ENCODE results near the gene WLS.

WLS gene

DNA sequence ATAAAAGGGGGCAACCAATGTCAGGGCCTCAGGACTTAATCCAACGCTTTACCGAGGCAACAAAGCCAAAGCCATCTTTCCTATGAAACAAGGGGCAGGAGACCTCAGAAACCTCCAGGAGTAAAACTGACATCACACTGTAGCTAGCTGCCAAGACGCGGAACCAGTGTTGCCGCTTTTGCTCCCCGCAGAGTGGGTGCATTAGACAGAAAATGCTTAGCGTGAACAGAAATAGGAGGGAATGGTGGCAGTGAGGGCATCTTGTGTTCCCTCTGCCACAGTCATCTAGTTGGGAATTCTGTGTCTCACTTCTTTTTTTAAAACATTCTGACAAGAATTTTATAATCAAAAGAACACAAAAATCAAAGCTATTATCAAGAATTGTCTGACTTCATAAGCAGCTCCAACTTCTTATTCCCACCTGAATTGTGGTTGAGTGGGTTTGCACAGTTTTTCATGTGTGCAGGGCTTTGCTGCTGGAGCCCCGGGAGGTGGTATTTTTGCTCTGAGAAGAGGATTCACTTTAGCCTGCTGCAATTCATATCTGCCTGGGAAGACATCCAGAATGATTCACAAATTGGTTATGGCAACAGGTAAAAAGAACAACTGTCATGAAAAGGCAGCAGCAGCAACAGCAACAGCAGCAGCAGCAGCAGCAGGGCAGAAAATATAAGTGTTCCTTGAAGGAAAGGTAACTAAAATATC is 99.7 kb downstream of the WLS start:
- no peak for DNase-seq (ENCODE audit: low spot score)

DNA sequence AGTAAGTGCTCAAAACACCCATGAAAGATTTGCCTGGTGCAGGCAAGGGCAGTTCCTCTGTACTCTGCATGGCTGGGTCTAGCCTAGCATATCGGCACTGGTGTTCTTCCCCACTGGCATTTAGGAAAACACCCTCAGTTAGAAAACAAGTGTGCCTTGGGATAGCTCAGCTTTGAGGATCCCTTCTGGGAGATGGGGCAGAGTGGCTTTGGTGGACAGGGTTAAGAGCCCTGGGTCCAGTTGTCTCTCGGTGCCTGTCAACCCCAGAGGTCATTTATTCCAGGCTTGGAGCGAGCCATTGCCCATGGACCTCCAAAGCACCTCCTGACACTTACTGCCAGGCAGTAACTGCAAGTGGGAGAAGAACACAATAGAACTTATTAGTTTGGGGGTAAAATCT is 101.1 kb downstream of the WLS start:
- no peak for DNase-seq (ENCODE audit: low spot score)

DNA sequence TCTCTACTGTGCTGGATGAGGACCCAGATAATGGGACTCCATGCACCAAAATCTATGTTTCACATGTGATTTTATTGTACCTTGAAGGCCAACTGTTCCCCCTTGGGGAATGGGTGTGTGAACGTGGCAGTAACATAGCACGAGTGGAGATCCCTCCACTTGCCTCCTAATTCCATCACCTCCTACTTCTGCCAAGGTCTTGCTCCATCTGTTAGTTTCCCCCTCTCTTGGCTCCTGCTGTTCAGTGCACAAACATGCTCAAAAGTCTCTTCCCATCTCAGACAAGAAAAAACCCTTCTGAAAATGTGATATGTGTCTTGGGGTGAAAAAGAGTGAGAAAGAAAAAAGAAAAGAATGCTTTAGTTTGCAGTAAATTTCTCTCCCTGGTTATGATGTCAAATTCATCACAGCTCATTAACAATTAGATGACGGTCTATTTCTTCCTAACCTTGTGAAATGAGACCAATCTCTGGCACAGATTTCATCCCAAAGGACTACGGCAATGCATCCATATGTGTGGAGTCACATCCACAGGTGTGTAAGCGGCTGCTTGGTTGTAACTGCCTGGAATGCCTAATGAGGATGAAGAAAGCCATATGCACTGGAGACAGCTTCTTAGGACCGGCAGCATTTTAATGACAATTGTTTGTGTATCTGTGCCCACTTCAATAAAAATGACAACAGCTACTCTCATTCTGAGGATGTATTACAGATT is 102.6 kb downstream of the WLS start:
- no peak for DNase-seq (ENCODE audit: low spot score)

DNA sequence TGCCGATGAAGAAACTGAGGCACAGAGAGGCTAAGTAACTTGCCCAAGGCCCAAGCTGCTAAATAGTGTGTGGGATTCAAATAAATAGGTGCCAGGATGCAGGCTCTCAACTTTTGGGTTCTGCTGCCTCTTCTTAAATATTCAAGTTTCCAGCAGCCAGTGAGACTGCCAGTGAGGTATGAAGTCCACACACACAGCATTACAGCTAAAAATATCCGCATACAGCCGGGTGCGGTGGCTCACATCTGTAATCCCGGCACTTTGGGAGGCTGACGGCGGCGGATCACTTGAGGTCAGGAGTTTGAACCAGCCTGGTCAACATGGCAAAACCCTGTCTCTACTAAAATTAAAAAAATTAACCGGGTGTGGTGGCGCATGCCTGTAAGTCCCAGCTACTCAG is 103.5 kb downstream of the WLS start:
- DNase-seq (ENCODE audit: low spot score) = no peak

DNA sequence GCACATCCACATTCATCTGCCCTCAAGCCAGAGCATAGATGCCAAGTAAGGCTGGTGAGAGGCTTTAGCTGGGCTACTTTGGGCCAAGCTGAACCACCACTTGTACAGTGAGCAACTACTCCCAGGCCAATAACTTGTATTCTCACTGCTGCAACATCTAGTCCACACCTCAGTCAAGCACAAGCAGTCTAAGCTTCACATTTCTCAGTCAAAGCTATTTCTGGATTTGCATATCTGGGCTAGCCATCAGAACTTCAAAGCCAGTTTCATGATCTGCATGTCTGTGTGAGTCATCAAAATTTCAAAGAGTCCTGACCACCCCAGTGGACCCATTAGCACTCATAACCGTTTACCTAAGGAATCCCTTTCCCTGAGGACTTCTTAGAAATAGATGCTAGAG is 104.2 kb downstream of the WLS start:
- DNase-seq (ENCODE audit: low spot score) = no peak

DNA sequence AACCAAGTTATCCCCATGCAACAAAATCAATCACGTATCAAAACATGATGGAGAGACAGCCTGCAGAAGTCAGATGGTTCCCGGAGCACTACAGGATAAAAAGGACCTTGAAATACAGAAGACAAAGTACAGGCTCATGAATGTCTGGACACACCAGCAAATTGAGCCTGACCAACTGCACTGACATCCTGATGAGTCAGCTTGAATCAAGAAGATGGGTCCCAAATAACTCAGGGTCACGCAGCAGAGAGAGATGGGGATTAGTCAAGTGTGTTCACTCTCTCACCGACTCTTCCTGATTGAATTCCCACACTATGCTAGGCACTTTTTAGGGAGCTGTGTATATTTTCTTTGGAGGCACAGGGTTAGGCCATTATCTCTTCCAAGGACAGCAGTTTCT is 110.8 kb downstream of the WLS start:
- DNase-seq (ENCODE audit: low spot score) = no peak

DNA sequence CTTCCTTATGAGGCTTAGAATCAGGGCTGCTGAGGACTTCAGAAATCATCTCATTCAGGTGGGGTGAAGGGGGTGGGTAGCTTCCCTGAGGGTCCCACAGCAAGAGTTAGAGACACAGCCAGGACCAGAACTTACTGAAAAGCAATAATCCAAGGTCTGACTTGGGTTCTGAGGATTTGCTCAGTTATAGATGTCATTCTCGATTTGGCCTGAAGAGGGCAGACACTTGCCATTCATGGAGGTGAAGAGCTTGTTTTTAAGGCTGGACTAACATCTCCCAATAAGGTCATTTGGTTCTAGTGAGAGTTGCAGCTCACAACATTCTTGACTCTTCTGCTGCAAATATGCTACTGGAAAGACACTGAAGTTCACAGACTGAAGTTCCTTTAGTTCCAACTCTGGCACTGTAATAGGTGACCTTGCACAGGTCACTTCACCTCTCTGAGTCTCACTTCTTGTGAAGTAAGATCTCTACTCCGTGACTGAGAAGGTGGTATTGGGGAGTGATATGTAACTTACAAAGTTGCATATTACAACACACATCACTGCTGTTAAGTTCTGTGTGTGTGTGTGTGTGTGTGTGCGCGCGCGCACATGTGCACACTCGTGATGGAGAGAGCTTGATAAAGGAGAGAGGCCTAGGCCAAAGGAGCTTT is 112.1 kb downstream of the WLS start:
- DNase-seq (ENCODE audit: low spot score) = peak; percentile 81

DNA sequence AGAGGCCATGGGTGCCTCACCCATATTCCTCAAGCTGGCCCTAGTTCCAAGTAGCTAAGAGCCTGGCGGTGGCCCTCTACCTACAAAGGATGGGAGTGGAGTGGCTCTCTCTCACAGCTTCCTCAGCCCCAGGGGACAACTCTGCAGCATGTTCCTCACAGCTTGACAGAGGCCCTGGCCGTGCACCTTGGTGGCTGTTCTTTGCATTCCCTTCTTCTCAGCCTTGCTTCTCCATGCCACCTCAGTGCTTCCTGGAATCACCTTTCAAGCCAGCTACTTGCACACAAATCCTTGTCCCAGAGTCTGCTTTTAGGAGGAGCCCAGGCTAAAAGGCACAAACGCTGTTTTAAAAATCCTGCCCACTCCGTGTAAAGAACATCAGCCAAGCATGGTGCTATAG is 112.9 kb downstream of the WLS start:
- no peak for DNase-seq (ENCODE audit: low spot score)

DNA sequence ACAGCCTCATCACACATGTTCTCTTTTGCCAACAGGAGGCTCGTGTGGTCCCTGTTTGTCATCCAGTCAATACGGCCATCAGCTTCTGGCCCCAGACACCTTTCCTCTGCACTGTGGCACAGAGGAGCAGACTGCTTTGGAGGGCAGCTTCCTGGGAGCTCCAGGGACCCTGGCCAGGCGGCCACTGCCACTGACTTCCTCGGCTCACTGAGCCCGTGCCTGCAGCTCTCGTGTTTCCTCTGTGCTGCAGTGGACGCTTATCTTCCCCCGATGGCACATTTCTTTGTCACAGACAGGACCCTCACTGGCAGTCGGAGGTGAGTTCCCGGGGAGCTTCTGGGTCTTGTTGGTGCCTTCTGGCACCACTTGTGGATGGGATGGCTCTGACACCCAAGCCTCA is 114.9 kb downstream of the WLS start:
- no peak for DNase-seq (ENCODE audit: low spot score)

DNA sequence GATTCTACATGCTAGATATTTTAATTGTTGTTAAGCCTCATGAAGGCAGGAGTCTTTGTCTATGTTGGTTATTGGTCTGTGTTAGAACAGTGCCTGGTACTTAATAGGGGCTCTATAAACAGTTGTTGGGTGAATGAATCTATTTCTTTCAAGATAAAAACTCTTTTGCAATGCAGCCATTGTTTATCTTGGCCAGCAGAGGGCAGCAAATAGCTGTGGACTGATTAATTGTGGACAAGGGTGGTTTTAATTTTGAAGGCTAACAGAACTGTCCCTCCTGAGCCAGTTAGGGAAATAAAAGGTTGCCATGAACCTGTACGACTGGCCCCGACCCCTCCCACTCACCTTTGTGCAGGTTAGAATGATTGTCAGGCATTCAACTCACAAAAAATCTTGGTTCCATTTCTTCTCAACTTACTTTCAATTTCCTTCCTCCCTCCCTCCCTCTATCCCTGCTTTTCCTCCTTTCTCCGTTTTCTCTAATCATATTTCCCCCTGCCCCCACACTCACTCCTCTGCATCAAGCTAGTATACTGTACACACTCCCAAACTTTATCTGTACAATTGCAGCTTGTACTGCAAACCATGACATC is 115.6 kb downstream of the WLS start:
- DNase-seq (ENCODE audit: low spot score) = peak; percentile 68

DNA sequence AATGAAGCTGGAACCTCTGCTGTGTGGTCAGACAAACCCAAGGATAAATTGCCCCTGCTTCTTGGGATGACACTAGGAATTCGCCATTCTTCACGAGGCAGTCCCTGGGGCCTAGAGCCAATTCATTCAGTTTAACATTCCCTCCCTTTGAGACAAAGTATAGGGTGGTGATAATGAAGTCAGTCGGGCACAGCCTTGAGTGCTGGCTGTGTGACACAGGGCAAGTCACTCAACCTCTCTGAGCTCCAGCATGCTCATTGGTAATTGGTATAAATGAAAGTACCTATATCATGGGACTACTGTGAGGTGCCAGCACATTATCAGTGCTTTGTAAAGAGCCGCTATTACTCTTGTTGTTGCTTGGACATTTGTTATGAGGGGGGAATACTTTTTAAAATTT is 117.0 kb downstream of the WLS start:
- DNase-seq (ENCODE audit: low spot score) = no peak

DNA sequence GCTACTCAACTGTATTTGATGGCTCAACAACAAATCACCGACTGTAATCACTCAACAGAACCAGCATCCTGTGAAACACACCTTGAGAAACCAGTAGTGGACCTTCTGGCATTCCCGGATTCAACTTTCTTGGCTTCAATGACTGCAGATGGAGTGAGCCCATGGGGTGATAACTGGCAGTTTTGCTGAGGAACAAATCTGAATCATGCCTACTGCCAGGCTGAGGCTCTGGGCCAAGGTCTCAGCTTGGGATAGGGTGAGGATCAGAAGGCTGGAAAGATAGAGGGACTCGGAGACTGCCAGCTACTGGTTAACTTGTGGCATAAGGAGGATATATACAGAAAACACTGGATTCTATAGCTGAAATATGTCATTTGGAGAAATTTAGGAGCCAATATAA is 118.4 kb downstream of the WLS start:
- no peak for DNase-seq (ENCODE audit: low spot score)

DNA sequence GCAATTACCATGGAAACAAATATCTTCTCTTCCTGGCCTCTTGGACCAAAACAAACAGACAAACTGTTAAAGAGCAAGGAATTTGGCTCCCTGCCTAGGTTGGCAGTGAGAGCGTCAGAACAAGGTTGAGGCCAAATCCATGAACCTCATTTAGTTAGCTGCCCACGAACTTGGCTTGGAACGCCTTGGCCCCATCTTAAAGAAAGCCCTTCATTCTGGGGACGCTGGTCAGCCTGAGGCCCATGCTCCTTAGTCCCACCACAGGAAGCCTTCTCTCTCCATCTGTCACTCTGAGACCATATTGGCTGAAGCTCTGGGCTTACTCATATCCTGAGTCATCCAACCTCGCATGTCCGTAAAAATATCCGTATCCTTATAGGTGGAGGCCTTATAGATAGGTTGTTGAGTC is 119.5 kb downstream of the WLS start:
- DNase-seq (ENCODE audit: low spot score) = no peak

DNA sequence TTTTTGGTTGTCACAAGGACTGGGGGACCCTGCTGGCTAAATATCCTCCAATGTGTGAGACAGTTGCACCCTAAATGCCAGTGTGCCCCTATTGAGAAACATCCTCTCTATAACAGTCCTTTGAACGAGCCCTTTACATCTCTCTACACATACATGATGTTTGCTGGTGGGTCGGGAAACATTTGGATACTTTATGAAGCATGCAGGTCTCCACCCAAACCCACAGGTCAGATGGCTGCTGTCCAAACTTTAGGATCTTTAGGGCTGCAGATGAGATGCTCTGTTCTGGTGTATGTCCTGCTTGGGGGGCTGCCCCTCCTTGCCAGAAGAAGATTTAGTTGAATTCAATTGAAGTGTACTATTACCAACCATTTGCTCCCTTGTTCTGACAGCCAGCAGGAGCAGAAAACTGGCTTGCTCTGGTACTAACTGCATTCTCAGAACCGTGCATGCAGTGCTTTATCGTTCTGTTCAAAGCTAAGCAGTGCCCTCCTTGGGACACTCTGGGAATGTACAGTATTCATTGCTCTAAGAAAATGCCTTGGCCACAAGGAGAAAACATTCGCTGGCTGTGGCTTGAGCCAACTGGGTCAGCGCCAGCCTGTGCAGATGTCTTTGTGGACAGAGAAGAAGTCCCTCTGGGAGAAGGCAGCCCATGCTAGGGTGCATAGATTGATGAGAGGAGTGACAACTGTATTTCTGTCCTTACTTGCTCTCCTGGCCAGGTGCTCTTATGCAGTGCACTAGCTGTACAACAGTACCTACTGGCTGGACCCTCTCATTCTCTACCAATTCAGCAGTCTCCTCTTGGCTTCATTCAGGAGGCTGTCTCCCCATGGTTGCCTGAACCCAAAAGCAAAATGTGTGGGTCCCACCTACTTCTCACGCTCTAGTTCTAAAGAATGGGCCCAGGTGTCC is 120.5 kb downstream of the WLS start:
- DNase-seq (ENCODE audit: low spot score) = peak; percentile 38

DNA sequence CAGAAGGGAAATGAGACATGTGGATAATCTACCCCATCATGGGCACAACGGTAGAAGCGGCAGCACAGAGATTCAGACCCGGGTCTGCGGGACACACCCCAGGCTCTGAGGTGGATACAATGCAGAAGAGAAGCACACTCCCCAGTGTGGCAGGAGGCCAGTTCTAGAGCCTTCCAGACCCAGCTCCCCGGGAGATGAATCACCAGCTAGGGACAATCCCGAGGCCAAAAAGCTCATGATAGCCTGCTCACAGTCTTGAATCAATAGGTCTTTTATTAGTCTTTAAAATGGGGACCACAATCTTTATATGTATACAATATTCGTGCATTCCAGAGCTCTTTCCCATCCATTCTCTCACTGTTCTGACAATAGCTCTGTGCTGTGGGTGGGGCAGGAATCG is 124.6 kb downstream of the WLS start:
- DNase-seq (ENCODE audit: low spot score) = no peak

DNA sequence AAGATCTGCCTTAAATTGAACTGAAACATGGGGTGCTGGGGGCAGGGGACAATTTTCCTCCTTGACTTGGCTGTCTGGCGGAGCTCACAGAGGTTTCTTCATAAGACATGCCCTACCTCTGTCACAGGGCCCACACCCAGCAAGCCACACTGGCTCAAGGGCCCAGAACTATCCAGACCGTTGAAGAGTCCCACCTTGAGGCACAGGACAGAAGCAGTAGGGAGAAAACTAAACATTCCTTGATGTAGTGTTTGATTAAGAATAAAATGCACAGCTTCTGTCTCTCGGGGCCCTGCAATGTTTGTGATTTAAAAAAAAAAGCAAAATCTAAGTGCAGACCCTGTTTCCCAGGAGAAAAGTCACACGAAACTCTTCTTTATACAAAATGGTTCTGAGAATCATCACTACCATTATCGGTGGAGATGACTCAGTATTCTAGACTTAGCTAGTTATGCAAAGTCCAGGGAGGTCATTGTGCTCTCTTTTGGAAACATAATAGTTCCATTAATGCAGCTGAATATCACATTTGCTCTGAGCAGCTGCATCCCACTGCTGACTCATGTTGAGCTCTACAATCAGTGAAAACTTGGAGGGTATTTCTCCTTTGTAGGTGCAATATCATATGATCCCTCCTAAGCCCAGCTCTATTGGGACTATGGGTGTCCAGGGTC is 128.3 kb downstream of the WLS start:
- no peak for DNase-seq (ENCODE audit: low spot score)

DNA sequence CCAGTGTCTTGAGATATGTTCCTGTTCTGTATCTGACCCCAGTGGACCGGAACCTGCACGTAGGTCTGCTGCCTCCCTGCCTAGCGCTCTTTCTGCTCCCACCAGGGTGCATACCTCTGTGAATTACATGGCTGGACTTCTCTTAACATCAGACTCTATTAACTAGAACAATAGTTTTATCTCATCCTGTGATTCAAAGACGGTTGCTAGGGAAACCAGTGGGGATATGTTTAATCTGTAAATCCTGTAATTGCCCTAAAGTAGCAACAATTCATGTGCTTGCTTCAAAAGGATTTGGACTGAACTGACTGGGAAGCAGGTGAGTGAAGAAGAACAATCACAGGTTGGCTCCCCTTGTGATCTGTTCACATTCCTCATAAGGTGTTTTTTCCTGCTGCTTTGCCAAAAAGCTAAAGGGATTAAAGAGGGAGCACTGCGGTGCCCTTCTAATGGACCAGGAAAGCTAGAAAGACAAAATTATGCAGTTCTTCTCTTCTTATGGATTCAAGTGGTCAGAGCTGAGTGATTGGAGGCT is 129.2 kb downstream of the WLS start:
- no peak for DNase-seq (ENCODE audit: low spot score)

DNA sequence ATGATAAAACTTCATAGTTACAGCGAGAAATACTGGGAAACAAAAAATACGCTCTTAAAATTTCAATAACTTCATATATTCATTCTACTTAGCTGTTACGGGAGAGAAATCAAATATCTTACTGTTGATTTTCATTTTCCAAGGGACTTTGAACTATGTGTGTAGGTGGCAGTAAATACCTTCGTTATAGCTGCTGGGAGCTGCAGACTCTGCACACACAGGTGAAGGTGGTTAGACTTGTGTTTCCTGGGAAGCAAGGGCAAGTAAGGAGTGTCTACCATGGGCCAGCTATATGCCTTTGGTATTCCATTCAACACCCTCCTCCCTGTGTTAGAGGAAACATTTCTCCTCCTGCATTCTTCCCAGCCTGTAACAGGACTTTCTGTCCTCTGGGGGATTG is 130.5 kb downstream of the WLS start:
- no peak for DNase-seq (ENCODE audit: low spot score)

DNA sequence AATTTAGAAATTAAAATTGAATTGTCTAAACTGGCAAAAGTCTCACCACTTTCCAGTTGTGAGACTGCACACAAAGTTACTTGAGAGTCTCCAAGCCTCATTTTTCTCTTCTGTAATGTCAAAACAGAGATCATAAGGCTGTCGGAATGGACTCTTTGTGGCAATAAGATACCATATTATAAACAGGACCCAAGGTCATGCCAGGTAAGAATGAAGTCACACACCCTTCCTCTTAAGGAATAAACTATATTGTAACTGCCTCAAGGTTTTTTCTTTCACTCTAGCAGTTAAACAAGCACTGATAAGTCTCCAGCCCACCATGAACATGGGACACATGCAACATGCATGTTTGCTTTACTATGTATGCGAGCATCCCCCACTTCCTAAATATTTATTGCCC is 131.8 kb downstream of the WLS start:
- DNase-seq (ENCODE audit: low spot score) = no peak

DNA sequence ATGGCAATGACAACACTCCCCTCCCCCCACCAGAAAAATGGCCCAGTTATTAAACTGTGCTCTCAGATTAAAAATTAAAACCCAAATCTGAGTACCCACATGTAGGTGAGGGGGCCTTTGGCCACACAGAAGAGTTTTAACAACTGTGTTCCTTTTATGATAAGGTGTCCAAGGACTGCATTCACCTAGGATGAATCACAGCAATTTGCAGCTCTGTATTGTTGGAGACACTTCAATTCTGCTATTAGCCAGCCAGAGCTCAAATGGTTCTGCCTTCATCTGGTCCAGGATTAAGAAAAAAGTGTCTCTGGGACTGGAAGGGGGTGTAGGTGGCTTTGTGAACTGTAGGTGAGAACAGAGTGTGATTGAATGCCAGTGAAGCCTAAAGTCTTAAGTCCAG is 138.6 kb downstream of the WLS start:
- no peak for DNase-seq (ENCODE audit: low spot score)

DNA sequence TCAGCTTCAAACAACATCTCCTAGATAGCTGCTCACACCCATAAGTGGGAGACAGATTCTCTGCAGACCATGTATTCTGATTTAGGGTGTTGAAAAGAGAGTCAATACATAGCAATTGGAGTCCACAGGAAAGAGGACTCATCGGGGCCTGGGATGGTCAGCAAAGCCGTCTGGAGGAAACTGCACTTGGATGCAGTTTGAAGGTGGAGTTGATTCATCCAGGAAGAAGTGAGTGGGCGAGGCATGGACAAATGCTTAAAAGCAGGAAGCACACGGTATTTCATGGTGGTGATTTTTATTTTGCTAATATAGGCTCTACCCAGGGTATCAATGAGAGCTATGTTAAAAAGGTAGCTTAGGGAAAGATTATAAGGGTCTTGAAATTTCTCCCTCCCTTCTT is 145.1 kb downstream of the WLS start:
- no peak for DNase-seq (ENCODE audit: low spot score)
